Esophagus (tissue), 2 donors: Measurements from ENCODE around the gene ANKRD36. TPM values are rescaled to one million over a fixed set of nuclear protein-coding genes. Genes with fewer than 3 reads are reported as not detected.
"Not testable (repeated sequence)": the region's sequence is repeated elsewhere in the genome, so short reads cannot be mapped to it uniquely, and the experiment has no call there.

Experiments
- H3K27ac ChIP-seq, 2 donors: one replicate each; pipeline ENCODE4 v1.5.1; 2013; ENCODE audit warnings: low read depth in 2 of 2, mild to moderate bottlenecking in 2 of 2, inconsistent platforms in 1 of 2, low read length in 1 of 2, moderate library complexity in 1 of 2
- H3K27me3 ChIP-seq, 2 donors: one replicate each; pipeline ENCODE4 v1.6.1; 2013; ENCODE audit warnings: low read length in 2 of 2, control low read depth in 1 of 2, mild to moderate bottlenecking in 1 of 2; ENCODE audit not compliant: insufficient read depth in 2 of 2, control insufficient read depth in 1 of 2
- H3K36me3 ChIP-seq, 2 donors: one replicate each; pipeline ENCODE4 v1.6.1; 2013; ENCODE audit warnings: low read length in 1 of 2; ENCODE audit not compliant: control insufficient read depth in 2 of 2, insufficient read depth in 2 of 2
- H3K4me1 ChIP-seq, 2 donors: one replicate each; pipeline ENCODE4 v1.6.1; 2013; ENCODE audit warnings: low read length in 1 of 2; ENCODE audit not compliant: control insufficient read depth in 2 of 2, insufficient read depth in 2 of 2
- H3K4me3 ChIP-seq, 2 donors: one replicate each; pipeline ENCODE4 v1.5.1; 2013; ENCODE audit warnings: low read length in 2 of 2, mild to moderate bottlenecking in 2 of 2, low read depth in 1 of 2, moderate library complexity in 1 of 2
- H3K9me3 ChIP-seq, 2 donors: one replicate each; pipeline ENCODE4 v1.6.1; 2013; ENCODE audit warnings: mild to moderate bottlenecking in 2 of 2, low read depth in 1 of 2, low read length in 1 of 2, moderate library complexity in 1 of 2; ENCODE audit not compliant: control insufficient read depth in 2 of 2, insufficient read depth in 1 of 2
- WGBS, 2 donors: extraction: QIAGEN DNeasy Blood & Tissue Kit; methylation state at CpG; one replicate each; pipeline ENCODE4 v1.1.7; 2013; 5-methylcytosine and 5-hydroxymethylcytosine counted together
- polyA plus RNA-seq, 2 donors: library from polyadenylated mRNA; stranded (reverse); fragments of 200-250 nt; gene quantifications; one replicate each; pipeline ENCODE4 v1.2.3, GENCODE V29; 2013
- donor health status: healthy with polysubstance abuse.
- donor health status: Bipolar disorder and iron deficiency.

The ANKRD36 gene
- polyA plus RNA-seq, 2 donors, result 1.3 to 4.2 TPM

DNA sequence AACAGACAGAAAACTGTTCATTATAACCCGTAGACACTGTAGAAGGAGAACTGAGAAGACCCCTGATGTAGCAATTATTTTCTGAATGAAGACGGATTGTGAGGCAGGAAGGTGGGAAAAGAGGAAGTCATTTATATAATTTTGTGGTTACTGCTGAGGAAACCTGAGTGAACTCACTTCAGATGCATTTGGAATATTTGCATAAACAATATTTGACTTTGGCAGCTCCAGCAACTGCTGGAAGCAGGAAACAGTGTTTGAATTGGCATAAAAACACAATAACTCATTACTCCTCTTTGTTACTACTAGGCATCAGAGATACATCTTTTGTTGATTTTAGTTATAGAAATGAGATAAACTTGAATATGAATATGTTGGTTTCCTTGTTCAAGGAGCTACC lies 87.9 kb downstream of the ANKRD36 start:
- not testable (repeated sequence) for H3K4me3 ChIP-seq, H3K27ac ChIP-seq, H3K4me1 ChIP-seq, H3K36me3 ChIP-seq, H3K9me3 ChIP-seq, H3K27me3 ChIP-seq
- WGBS, 2 donors, result 72 to 77% methylated on average over 2 of the region's 2 CpGs

DNA sequence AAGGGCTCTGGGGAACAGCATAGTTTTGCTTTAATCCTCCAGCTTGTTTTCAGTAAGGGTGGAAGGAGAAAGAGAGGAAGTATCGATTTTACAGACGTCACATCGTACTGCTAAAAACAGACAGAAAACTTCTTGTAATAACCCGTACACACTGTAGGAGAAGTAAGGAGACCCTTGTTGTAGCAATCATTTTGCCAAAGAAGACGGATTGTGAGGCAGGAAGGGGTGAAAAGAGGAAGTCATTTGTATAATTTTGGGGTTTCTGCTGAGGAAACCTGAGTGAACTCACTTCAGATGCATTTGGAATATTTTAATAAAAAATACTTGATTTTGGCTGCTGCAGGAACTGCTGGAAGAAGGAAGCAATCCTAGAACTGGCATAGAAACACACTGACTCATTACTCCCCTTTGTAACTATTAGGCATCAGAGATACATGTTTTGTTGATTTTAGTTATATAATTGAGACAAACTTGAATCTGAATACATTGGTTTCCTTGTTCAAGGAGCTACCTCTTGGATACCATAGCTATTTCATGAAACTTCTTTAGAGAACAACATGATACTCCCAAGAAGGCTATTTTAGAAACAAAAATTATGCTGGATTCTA lies 89.8 kb downstream of the ANKRD36 start:
- not testable (repeated sequence) for H3K27me3 ChIP-seq, H3K9me3 ChIP-seq, H3K36me3 ChIP-seq, H3K4me1 ChIP-seq, H3K27ac ChIP-seq, H3K4me3 ChIP-seq
- 79 to 91% methylated on average over 5 of the region's 5 CpGs for whole genome bisulfite sequencing, 2 donors

DNA sequence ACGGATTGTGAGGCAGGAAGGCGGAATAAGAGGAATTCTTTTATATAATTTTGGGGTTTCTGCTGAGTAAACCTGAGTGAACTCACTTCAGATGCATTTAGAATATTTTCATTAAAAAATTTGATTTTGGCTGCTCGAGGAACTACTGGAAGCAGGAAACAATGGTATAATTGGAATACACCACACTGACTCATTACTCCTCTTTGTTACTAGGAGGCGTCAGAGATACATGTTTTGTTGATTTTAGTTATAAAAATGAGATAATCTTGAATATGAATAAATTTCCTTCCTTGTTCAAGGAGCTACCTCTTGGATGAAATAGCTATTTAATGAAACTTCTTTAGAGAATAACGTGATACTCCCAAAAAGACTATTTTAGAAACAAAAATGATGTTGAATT lies 97.4 kb downstream of the ANKRD36 start:
- 93 to 96% methylated on average over 5 of the region's 5 CpGs for WGBS, 2 donors
- no peaks in the 10 kb centered on the region for H3K27me3 ChIP-seq
- no peaks in the 10 kb centered on the region for H3K9me3 ChIP-seq
- no peaks in the 10 kb centered on the region for H3K36me3 ChIP-seq
- no peaks in the 10 kb centered on the region for H3K4me1 ChIP-seq
- H3K4me3 ChIP-seq, result no peak overlapping the region
- no peak overlapping the region for H3K27ac ChIP-seq

DNA sequence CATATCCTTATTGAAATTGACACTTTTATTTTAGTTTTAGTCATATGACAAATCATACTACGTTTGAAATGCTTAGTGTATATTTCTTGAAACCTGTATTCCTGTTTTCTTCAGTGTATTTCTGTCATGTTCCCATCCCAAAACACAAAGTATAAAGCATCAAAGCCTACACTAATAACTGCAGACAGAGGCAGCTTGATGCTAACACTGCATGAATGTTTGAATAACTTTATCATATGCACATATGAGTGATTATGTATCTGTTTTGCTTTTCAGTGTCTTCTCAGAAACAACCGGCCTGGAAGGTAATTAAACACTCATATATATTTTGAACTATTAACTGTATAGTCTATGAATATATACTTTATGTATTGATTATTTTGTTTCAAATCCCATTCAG lies 102.1 kb downstream of the ANKRD36 start:
- H3K27me3 ChIP-seq, H3K27ac ChIP-seq, H3K4me3 ChIP-seq, H3K4me1 ChIP-seq, H3K36me3 ChIP-seq, H3K9me3 ChIP-seq: not testable (repeated sequence)
- no CpG with 5 or more reads among the region's 2 CpGs for WGBS, 2 donors

DNA sequence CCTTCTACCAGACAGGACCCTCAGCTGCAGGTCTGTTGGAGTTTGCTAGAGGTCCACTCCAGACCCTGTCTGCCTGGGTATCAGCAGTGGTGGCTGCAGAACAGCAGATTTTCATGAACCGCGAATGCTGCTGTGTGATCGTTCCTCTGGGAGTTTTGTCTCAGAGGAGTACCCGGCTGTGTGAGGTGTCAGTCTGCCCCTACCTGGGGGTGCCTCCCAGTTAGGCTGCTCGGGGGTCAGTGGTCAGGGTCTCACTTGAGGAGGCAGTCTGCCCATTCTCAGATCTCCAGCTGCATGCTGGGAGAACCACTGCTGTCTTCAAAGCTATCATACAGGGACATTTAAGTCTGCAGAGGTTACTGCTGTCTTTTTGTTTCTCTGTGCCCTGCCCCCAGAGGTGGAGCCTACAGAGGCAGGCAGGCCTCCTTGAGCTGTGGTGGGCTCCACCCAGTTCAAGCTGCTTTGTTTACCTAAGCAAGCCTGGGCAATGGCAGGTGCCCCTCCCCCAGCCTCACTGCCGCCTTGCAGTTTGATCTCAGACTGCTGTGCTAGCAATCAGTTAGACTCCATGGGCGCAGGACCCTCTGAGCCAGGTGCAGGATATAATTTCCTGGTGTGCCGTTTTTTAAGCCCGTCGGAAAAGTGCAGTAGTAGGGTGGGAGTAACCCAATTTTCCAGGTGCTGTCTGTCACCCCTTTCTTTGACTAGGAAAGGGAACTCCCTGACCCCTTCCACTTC lies 118.1 kb downstream of the ANKRD36 start:
- WGBS, 2 donors, result 97 to 98% methylated on average over 9 to 10 of the region's 10 CpGs
- H3K9me3 ChIP-seq, H3K27me3 ChIP-seq, H3K36me3 ChIP-seq, H3K4me1 ChIP-seq, H3K27ac ChIP-seq, H3K4me3 ChIP-seq: not testable (repeated sequence)

DNA sequence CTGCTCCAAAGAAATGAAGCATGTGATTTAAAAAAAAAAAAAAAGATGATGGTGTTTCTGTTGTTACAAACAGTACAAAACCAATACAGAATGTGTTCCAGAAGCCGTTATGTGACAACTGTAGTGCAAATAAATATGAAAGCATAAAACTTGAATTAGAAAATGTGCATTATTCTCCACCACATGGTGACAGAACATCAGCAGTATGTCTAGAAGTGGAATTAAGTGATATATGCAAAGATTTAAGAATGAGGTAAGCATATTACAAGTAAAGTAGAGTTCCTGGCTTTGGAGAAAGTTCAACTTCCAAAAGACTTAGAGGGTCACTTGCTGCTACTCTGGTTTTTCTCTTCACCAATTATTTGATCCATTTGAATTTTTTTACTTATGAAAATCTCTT lies 120.0 kb downstream of the ANKRD36 start:
- H3K4me1 ChIP-seq, H3K9me3 ChIP-seq, H3K27ac ChIP-seq, H3K4me3 ChIP-seq, H3K36me3 ChIP-seq, H3K27me3 ChIP-seq: not testable (repeated sequence)
- WGBS, 2 donors, result 92 to 100% methylated on average over 1 of the region's 1 CpG

DNA sequence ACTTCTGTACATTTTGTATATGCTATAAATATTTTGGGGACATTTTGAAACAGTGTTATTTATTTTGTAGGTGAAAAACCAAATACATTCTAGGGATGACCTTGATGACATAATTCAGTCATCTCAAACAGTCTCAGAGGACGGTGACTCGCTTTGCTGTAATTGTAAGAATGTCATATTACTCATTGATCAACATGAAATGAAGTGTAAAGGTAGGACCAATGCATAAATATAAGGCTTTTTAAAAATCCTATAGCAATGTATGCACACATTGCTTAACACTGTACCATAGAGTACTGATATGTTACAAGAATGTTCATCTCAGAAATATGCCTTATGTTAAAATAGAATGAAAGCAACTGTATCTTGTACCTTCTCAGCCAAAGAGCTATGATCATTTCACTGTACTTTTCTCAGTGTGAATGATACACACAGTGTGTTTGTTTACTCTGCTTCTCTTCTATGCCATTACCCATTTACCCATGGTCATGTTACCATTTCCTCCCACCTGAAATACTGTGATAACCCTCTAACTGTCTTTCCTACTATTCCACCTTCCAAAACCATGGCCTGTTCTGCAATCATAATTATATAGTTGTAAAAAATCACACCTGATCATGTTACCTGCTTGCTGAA lies 120.8 kb downstream of the ANKRD36 start:
- not testable (repeated sequence) for H3K4me3 ChIP-seq, H3K36me3 ChIP-seq, H3K27ac ChIP-seq, H3K9me3 ChIP-seq, H3K27me3 ChIP-seq, H3K4me1 ChIP-seq
- no CpG with 5 or more reads among the region's 2 CpGs for WGBS, 2 donors

DNA sequence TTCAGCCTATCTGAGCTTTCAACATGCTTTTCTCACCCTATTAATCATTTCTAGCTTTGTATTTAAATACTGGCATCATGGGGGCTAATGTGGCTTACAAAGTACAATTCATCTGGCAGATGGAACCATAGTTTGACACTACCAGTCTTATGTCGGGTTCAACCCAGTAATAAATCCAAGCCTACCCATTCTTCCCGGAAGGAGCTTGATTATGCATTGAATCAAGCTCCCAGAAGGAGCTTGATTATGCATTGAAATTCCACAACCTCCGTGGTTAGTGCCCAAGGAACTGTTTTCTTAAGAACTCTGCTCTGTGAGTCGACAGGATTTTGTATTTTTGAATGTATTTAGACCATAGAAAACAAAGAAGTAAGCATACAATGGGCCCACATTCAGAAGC lies 148.2 kb downstream of the ANKRD36 start:
- H3K9me3 ChIP-seq, result not testable (repeated sequence)

DNA sequence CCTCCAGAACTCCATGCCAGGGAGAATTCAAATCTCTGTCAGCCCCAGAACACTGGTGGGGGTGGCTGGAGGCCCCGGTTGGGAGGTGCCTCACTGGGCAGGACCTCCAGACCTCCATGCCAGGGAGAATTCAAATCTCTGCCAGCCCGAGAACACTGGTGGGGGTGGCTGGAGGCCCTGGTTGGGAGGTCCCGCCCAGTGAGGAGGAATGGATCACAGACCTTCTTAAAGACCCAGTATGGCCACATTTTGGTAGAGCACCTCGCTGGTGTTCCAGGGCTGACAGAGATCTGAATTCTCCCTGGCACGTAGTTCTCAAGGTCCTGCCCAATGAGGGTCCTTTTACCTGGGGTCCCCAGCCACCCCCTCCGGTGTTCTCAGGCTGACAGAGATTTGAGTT lies 153.5 kb downstream of the ANKRD36 start:
- not testable (repeated sequence) for H3K36me3 ChIP-seq, H3K4me3 ChIP-seq, H3K4me1 ChIP-seq, H3K27me3 ChIP-seq, H3K9me3 ChIP-seq, H3K27ac ChIP-seq
- WGBS, 2 donors, result 100% methylated on average over 2 of the region's 6 CpGs

More for the DNA sequence above, 148.2 kb downstream of the ANKRD36 start:
- not testable (repeated sequence) for H3K4me1 ChIP-seq, H3K4me3 ChIP-seq, H3K36me3 ChIP-seq, H3K27me3 ChIP-seq, H3K27ac ChIP-seq
- WGBS, 2 donors, result 82 to 83% methylated on average over 4 of the region's 4 CpGs
